Measurements from ENCODE around the gene FRMD4A. TPM values are rescaled to one million over a fixed set of nuclear protein-coding genes. Genes with fewer than 3 reads are reported as not detected.
A peak's percentile ranks its signal among the peaks of the same experiment; 100 is the strongest.

Gene FRMD4A
- total RNA-seq, 2 donors from 2014 or later = 22.3 to 22.4 TPM

- Mint-ChIP-seq H3K4me1 (peaks cover 18% of the 10 kb centered on the region), H3K9me3 (no peaks in the 10 kb centered on the region), H3K27me3 (ENCODE audit: insufficient read depth) (no peaks in the 10 kb centered on the region), H3K27ac (peak overlapping the region; percentile 74), H3K4me3 (no peak overlapping the region), H3K36me3 (ENCODE audit: low read depth) (no peaks in the 10 kb centered on the region)
- WGBS, 2 experiments (ENCODE audit: insufficient coverage in 1 of 2, insufficient read length in 1 of 2) = 66 to 77% methylated on average over 8 to 15 of the region's 15 CpGs
- H3K9me3 ChIP-seq (ENCODE audit: control insufficient read depth, low read length) = no peaks in the 10 kb centered on the region
- peaks cover 12% of the 10 kb centered on the region for H3K4me1 ChIP-seq (ENCODE audit: control insufficient read depth, insufficient read depth, low read length)
- H3K27me3 ChIP-seq (ENCODE audit: control insufficient read depth, insufficient read depth, low read length, poor library complexity, severe bottlenecking) = no peaks in the 10 kb centered on the region
- TF ChIP-seq CTCF (conservative IDR thresholded peaks at IDR 0.05) = no peak
- no peak overlapping the region for H3K27ac ChIP-seq (ENCODE audit: low read depth, low read length)
- H3K36me3 ChIP-seq (ENCODE audit: control insufficient read depth, insufficient read depth, low read length) = no peaks in the 10 kb centered on the region
- H3K9ac ChIP-seq (ENCODE audit: extremely low read depth, low read length, poor library complexity, severe bottlenecking) = no peak overlapping the region
- no peak overlapping the region for H3K4me3 ChIP-seq (ENCODE audit: low read length)
- no peak for DNase-seq
Observed at GRCh38 chr10:13808556-13809391, 522.0 kb downstream of the FRMD4A start.

- Mint-ChIP-seq H3K4me1 (peaks cover 22% of the 10 kb centered on the region), H3K27ac (no peak overlapping the region), H3K36me3 (ENCODE audit: low read depth) (no peaks in the 10 kb centered on the region), H3K4me3 (no peak overlapping the region), H3K9me3 (no peaks in the 10 kb centered on the region), H3K27me3 (ENCODE audit: insufficient read depth) (no peaks in the 10 kb centered on the region)
- Histone ChIP-seq H3K4me1 (ENCODE audit: control insufficient read depth, insufficient read depth, low read length) (peaks cover 12% of the 10 kb centered on the region), H3K4me3 (ENCODE audit: low read length) (no peak overlapping the region), H3K27me3 (ENCODE audit: control insufficient read depth, insufficient read depth, low read length, poor library complexity, severe bottlenecking) (no peaks in the 10 kb centered on the region), H3K27ac (ENCODE audit: low read depth, low read length) (no peak overlapping the region), H3K9me3 (ENCODE audit: control insufficient read depth, low read length) (no peaks in the 10 kb centered on the region), H3K9ac (ENCODE audit: extremely low read depth, low read length, poor library complexity, severe bottlenecking) (no peak overlapping the region), H3K36me3 (ENCODE audit: control insufficient read depth, insufficient read depth, low read length) (no peaks in the 10 kb centered on the region)
- no peak for DNase-seq
- 77 to 100% methylated on average over 2 to 3 of the region's 3 CpGs for WGBS, 2 experiments (ENCODE audit: insufficient coverage in 1 of 2, insufficient read length in 1 of 2)
- TF ChIP-seq CTCF (conservative IDR thresholded peaks at IDR 0.05) = no peak
Observed at GRCh38 chr10:13806419-13806818, 524.3 kb downstream of the FRMD4A start.

- H3K4me1 Mint-ChIP-seq = peaks cover 11% of the 10 kb centered on the region
- no peaks in the 10 kb centered on the region for H3K9me3 Mint-ChIP-seq
- WGBS, 2 experiments (ENCODE audit: insufficient coverage in 1 of 2, insufficient read length in 1 of 2) = 84% methylated on average over 8 to 18 of the region's 18 CpGs
- H3K36me3 ChIP-seq (ENCODE audit: control insufficient read depth, insufficient read depth, low read length) = no peaks in the 10 kb centered on the region
- H3K27me3 ChIP-seq (ENCODE audit: control insufficient read depth, insufficient read depth, low read length, poor library complexity, severe bottlenecking) = no peaks in the 10 kb centered on the region
- H3K27ac ChIP-seq (ENCODE audit: low read depth, low read length) = no peak overlapping the region
- no peak overlapping the region for H3K9ac ChIP-seq (ENCODE audit: extremely low read depth, low read length, poor library complexity, severe bottlenecking)
- no peak overlapping the region for H3K27ac Mint-ChIP-seq
- no peak overlapping the region for H3K4me3 Mint-ChIP-seq
- H3K4me3 ChIP-seq (ENCODE audit: low read length) = no peak overlapping the region
- no peaks in the 10 kb centered on the region for H3K36me3 Mint-ChIP-seq (ENCODE audit: low read depth)
- no peaks in the 10 kb centered on the region for H3K9me3 ChIP-seq (ENCODE audit: control insufficient read depth, low read length)
- TF ChIP-seq CTCF (conservative IDR thresholded peaks at IDR 0.05) = no peak
- no peak for DNase-seq
- peaks cover 3% of the 10 kb centered on the region for H3K4me1 ChIP-seq (ENCODE audit: control insufficient read depth, insufficient read depth, low read length)
- H3K27me3 Mint-ChIP-seq (ENCODE audit: insufficient read depth) = no peaks in the 10 kb centered on the region
Observed at GRCh38 chr10:13803566-13804554, 526.9 kb downstream of the FRMD4A start.

Measured in endodermal cell (in vitro differentiated cells).